KOPT-K1 (cell line): Measurements from ENCODE around the gene PPP1R18.
A peak's percentile ranks its signal among the peaks of the same experiment; 100 is the strongest.
"Not testable (repeated sequence)": the region's sequence is repeated elsewhere in the genome, so short reads cannot be mapped to it uniquely, and the experiment has no call there.

ENCODE experiments used
- H3K27ac ChIP-seq: fragments of 200-600 bp; sonication (generic); 2 replicates; pipeline ENCODE4 v1.5.1; 2016; ENCODE audit warnings: antibody characterized with exemption, mild to moderate bottlenecking, low read depth, low read length; ENCODE audit not compliant: poor library complexity, severe bottlenecking
- H3K36me3 ChIP-seq: fragments of 200-600 bp; sonication (generic); 2 replicates; pipeline ENCODE4 v1.5.1; 2017; ENCODE audit warnings: antibody characterized with exemption, mild to moderate bottlenecking, low read length, moderate library complexity; ENCODE audit not compliant: insufficient read depth
- H3K9me3 ChIP-seq: fragments of 200-600 bp; sonication (generic); 2 replicates; pipeline ENCODE4 v1.5.1; 2017; ENCODE audit warnings: antibody characterized with exemption, low read length, mild to moderate bottlenecking; ENCODE audit not compliant: insufficient read depth, poor library complexity, severe bottlenecking

PPP1R18 gene

DNA sequence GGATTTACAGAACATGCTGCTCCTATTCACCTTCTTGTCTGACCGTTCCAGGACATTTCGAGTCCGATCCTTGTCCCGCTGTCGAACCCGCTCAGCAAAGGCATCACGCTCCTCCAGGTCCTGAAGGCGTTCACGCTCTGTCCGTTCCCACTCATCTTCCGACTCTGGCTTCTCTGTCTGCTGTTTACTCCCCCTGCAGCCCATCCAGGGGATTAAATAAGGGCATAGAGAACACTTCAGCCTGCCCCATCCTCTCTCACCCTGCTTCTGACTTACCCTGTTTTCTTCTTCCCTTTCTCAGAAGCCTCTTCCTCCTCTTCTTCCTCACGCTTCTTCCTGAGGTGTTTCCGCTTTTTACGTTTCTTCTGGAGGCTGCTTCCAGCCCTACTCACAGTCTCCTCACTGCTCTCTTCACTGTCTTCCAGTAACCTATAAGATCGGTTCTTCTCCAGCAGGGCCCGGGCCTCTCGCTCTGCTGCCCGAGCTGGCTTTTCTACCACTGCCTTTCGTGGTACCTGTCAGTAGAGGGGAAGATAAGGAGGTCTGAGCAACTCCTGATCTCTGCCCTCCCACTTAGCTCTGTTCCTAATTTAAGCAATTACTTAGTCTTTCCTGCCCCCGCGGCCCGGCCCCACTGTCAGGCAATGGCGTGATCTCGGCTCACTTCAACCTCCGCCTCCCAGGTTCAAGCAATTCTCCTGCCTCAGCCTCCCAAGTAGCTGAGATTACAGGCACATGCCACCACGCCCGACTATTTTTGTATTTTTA is 15.5 kb downstream of the PPP1R18 start:
- Histone ChIP-seq H3K9me3 (no peaks in the 10 kb centered on the region), H3K36me3 (peaks cover 51% of the 10 kb centered on the region), H3K27ac (no peak overlapping the region)

GRCh38 chr6:30666300-30666699 is 20.1 kb downstream of the PPP1R18 start:
- peaks cover 94% of the 10 kb centered on the region for H3K36me3 ChIP-seq
- H3K9me3 ChIP-seq, H3K27ac ChIP-seq: not testable (repeated sequence)

DNA sequence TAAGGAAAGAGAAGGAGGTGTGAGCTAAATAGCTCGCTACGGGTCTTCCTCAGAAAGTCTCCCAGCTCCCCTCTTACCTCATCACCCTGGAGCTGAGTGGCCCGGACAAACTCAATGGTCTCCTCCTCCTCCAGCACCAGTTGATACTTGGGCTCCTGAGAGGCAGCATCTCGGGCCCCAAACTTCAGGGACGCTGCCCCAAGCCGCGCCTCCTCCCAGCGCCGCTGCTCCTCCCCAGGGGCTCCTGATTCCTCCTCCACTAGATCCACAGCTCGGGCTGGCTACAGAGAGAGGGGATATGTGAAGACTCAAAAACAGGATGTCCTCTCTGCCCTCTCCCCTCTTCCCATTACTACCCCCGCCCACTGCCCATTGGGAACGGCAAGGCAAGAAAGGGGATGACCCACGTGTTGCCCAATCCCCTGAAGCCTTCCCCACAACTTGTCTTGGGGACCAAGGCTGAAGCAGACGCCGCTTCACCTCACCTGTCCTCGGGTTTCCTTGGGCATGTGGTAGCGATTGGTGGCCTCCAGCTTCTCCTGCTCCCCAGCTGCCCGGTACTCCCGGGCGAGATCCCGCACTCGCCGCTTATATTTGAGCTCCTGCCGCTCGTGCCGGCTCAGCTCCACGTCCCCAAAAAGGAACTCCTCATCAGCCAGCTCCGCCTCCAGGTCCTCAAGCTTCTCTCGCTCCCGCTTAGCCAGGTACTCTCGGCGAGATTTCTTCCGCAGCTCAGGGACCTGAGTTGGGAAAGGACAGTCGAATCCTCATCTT is 21.3 kb downstream of the PPP1R18 start:
- H3K9me3 ChIP-seq: no peaks in the 10 kb centered on the region
- H3K27ac ChIP-seq: no peak overlapping the region
- H3K36me3 ChIP-seq: peaks cover 92% of the 10 kb centered on the region

- H3K36me3 ChIP-seq: peaks cover 97% of the 10 kb centered on the region
- H3K27ac ChIP-seq, H3K9me3 ChIP-seq: not testable (repeated sequence)
Measured at GRCh38 chr6:30657922-30658321, 28.5 kb downstream of the PPP1R18 start.

- no peak overlapping the region for H3K27ac ChIP-seq
- no peaks in the 10 kb centered on the region for H3K9me3 ChIP-seq
- peaks cover 97% of the 10 kb centered on the region for H3K36me3 ChIP-seq
Measured at GRCh38 chr6:30657454-30657853, 29.0 kb downstream of the PPP1R18 start.

DNA sequence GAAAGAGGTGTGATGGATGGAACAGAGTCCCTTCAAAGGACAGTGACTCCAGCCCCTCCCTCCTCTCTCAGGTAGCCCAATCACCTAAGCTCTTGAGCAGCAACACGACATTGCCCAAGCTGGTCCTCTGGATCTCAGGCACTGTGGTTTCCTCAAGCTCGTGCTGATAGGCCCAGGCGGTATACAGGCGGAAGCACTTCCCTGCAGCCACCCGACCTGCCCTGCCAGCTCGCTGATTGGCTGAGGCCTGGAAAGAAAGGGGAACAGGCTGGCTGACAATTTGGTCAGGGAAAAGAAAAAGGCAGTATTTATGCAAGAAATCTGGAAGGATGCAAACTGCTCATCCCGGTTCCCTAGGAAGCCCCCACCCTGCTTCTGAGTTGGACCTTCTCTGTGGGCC is 29.9 kb downstream of the PPP1R18 start:
- peaks cover 97% of the 10 kb centered on the region for H3K36me3 ChIP-seq

GRCh38 chr6:30655743-30656094 is 30.7 kb downstream of the PPP1R18 start:
- Histone ChIP-seq H3K27ac (no peak overlapping the region), H3K9me3 (no peaks in the 10 kb centered on the region), H3K36me3 (peaks cover 100% of the 10 kb centered on the region)

More for the DNA sequence above, 29.9 kb downstream of the PPP1R18 start:
- Histone ChIP-seq H3K9me3 (no peaks in the 10 kb centered on the region), H3K27ac (no peak overlapping the region)

- Histone ChIP-seq H3K27ac (no peak overlapping the region), H3K36me3 (peaks cover 99% of the 10 kb centered on the region), H3K9me3 (no peaks in the 10 kb centered on the region)
Measured at GRCh38 chr6:30654798-30655742, 31.4 kb downstream of the PPP1R18 start.

DNA sequence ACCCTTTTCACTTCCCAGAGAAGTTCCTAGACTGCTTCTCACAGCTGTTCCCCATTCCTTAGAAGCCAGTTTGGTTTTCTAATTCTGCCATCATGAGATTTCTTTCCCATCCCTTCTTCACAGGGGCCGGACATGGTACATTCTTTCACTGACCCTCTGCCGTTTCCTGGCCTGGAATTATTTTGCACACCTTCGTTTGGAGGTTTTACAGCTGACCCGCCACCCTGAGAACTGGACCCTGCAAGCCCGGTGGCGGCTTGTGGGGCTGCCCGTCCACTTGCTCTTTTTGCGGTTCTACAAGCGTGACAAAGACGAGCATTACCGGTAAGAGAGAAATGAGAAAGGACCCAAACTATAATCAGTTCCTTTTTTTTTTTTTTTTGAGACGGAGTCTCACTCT is 35.3 kb downstream of the PPP1R18 start:
- Histone ChIP-seq H3K9me3 (no peaks in the 10 kb centered on the region), H3K27ac (no peak overlapping the region), H3K36me3 (peaks cover 71% of the 10 kb centered on the region)

DNA sequence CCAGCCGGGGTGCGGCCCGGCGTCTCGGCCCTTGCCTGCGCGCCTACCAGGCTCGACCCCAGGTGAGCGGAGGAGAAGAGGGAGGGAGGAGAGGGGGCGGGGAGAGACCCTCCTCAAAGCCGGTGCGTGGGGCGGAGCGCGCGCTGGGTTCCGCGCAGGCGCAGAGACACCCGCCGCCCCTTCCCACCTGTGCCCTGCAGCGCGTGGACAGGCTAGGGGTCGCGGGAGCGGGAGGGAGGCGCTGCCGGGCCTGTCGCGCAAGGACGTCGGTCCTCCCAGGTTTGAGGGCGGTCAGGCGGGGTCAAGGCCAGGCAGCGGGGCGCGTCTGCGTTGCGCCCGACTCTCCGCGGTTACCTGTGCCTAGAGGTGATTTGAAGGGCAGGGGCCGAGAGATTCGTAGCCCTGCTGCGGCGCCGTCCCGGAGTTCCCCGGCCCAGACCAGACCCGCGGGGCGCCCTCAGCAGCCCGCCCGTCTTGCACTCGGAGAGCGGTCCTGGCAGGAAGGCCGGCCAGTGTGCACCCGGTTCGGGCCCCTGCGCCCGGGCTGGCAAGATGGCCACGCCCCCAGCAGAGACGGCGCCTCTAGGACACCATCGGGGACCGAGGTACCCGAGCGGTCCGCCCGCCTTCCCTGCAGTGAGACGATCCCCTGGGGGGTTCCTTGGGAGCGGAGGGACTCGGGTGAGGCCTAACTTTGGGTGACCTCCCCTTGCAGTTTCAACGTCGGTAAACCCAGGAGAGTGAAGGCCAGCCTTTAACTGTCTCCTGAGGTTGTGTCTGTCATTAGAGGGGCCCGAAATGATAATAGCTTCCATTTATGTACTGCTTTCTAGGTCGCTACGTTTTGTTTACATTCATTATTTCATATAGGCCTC is 39.0 kb downstream of the PPP1R18 start:
- Histone ChIP-seq H3K36me3 (peaks cover 69% of the 10 kb centered on the region), H3K9me3 (no peaks in the 10 kb centered on the region), H3K27ac (peak overlapping the region; percentile 92)

- peak within 1 kb of the TSS; percentile 92 for H3K27ac ChIP-seq
- peaks cover 66% of the 10 kb centered on the region for H3K36me3 ChIP-seq
- H3K9me3 ChIP-seq: no peaks in the 10 kb centered on the region
Measured at GRCh38 chr6:30646450-30647241, 39.8 kb downstream of the PPP1R18 start, which contains the start of gene C6orf136. Gene C6orf136 (plus strand): TSS chr6:30647133. CDS start chr6:30647232, 99 bp downstream.

DNA sequence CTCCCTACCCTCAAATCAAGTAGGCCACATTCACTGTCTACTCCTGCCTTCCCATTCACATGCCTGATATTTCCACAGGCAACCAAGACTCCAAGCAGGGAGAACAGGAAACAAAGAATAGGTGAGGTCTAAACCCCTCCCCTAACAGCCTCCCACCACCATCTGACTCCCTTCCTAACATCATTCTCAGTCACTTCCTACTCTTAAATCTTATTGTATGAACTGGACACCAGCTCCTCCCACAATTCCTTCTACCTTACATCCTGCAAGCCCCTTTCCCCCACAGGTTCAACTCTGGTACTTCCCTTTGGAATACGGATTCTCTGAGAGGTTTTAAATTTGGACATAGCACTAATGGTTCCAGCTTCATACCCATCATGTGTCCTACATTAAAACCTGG is 40.5 kb downstream of the PPP1R18 start:
- peaks cover 61% of the 10 kb centered on the region for H3K36me3 ChIP-seq

DNA sequence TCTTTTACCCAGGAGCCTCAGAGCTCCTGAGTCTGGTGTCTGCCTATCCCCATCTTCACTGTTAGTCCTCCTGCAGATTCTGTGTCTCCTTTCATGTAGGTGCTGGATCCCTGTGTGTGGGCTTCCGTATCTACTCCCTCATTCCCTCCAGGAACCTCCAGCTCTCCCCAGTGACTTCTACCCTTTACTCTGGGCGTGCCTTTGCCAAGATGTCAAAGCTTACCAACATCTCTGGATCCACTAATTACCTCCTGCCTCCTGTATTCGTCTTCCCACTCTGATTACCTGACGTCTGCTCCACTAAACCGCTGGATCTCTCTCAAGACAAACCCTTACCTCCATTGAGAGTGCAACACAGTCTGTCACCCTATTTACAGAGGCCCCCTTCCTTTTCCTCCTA is 41.7 kb downstream of the PPP1R18 start:
- H3K36me3 ChIP-seq: peaks cover 61% of the 10 kb centered on the region
- H3K9me3 ChIP-seq: no peaks in the 10 kb centered on the region
- H3K27ac ChIP-seq: no peak overlapping the region

More for the DNA sequence above, 40.5 kb downstream of the PPP1R18 start:
- peak overlapping the region; percentile 92 for H3K27ac ChIP-seq
- H3K9me3 ChIP-seq: no peaks in the 10 kb centered on the region
